Neural cell (in vitro differentiated cells): ENCODE results near the gene ITGA3.

Source experiments
- SMC3 ChIP-seq: fragments of 450-650 bp; conservative IDR thresholded peaks from 2 replicates; pipeline ENCODE4 v1.6.1; 2014; ENCODE audit warnings: antibody characterized with exemption, mild to moderate bottlenecking, moderate library complexity; ENCODE audit not compliant: poor library complexity
- TF ChIP-seq, protein P1 (sequence below): fragments of 450-650 bp; IDR thresholded peaks from 2 replicates; pipeline ENCODE4 v1.5.1; 2014; ENCODE audit warnings: antibody characterized with exemption, mild to moderate bottlenecking, moderate library complexity; ENCODE audit not compliant: poor library complexity, severe bottlenecking

DNA sequence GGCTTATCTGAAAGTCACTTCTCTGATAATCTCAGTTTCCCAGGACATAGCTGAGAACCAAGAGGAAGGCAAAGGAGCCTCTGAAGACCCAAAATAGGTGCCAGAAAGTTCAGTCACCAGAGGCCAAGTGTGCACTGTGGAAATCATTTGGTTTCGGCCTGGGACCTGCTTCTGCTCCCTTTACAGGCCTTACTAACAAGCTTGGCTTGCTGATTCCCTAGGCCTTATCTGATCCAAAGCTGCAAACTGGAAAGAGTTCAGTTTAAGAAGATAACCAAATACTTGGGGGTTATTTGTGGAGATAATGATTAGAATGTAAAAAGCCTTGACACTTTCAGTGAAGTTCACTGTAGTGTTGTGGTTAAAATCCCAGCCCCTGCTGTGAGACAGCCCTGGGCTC, 17.0 kb downstream of the ITGA3 start:
- TF ChIP-seq, protein P1, sequence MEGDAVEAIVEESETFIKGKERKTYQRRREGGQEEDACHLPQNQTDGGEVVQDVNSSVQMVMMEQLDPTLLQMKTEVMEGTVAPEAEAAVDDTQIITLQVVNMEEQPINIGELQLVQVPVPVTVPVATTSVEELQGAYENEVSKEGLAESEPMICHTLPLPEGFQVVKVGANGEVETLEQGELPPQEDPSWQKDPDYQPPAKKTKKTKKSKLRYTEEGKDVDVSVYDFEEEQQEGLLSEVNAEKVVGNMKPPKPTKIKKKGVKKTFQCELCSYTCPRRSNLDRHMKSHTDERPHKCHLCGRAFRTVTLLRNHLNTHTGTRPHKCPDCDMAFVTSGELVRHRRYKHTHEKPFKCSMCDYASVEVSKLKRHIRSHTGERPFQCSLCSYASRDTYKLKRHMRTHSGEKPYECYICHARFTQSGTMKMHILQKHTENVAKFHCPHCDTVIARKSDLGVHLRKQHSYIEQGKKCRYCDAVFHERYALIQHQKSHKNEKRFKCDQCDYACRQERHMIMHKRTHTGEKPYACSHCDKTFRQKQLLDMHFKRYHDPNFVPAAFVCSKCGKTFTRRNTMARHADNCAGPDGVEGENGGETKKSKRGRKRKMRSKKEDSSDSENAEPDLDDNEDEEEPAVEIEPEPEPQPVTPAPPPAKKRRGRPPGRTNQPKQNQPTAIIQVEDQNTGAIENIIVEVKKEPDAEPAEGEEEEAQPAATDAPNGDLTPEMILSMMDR = no peak
- no peak for TF ChIP-seq SMC3
